ENCODE results near the gene ZMYM4.

DNA sequence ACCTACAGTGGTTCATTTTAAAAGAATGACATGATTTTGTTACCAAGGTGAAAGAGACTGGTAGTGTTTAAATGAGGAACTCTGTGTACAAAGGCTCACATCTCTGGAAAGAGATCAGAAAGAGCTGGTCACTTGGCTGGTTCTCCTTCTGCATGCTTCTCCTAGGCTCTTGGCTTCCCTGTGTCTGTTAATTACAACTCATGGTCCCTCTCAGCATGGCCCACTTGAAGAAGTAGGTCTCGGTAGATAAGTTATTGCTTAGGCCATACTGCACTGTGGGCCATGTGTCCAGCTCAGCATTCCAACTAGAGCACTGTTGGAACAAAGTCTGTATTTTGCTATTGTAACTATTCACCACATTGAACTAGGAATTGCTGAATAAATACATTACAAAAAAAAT, 197.6 kb downstream of the ZMYM4 start:
- TF ChIP-seq, protein P1, sequence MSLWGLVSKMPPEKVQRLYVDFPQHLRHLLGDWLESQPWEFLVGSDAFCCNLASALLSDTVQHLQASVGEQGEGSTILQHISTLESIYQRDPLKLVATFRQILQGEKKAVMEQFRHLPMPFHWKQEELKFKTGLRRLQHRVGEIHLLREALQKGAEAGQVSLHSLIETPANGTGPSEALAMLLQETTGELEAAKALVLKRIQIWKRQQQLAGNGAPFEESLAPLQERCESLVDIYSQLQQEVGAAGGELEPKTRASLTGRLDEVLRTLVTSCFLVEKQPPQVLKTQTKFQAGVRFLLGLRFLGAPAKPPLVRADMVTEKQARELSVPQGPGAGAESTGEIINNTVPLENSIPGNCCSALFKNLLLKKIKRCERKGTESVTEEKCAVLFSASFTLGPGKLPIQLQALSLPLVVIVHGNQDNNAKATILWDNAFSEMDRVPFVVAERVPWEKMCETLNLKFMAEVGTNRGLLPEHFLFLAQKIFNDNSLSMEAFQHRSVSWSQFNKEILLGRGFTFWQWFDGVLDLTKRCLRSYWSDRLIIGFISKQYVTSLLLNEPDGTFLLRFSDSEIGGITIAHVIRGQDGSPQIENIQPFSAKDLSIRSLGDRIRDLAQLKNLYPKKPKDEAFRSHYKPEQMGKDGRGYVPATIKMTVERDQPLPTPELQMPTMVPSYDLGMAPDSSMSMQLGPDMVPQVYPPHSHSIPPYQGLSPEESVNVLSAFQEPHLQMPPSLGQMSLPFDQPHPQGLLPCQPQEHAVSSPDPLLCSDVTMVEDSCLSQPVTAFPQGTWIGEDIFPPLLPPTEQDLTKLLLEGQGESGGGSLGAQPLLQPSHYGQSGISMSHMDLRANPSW (CRISPR knock-in tag; conservative IDR thresholded peaks at IDR 0.05; ENCODE audit: low read depth), result no peak
- TF ChIP-seq, protein P2, sequence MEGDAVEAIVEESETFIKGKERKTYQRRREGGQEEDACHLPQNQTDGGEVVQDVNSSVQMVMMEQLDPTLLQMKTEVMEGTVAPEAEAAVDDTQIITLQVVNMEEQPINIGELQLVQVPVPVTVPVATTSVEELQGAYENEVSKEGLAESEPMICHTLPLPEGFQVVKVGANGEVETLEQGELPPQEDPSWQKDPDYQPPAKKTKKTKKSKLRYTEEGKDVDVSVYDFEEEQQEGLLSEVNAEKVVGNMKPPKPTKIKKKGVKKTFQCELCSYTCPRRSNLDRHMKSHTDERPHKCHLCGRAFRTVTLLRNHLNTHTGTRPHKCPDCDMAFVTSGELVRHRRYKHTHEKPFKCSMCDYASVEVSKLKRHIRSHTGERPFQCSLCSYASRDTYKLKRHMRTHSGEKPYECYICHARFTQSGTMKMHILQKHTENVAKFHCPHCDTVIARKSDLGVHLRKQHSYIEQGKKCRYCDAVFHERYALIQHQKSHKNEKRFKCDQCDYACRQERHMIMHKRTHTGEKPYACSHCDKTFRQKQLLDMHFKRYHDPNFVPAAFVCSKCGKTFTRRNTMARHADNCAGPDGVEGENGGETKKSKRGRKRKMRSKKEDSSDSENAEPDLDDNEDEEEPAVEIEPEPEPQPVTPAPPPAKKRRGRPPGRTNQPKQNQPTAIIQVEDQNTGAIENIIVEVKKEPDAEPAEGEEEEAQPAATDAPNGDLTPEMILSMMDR (IDR thresholded peaks at IDR 0.05), result no peak
- TF ChIP-seq FOXK1 (CRISPR knock-in tag; IDR thresholded peaks at IDR 0.05) (no peak), ETV6 (CRISPR knock-in tag; IDR thresholded peaks at IDR 0.05) (no peak)
- TF ChIP-seq, protein P3, sequence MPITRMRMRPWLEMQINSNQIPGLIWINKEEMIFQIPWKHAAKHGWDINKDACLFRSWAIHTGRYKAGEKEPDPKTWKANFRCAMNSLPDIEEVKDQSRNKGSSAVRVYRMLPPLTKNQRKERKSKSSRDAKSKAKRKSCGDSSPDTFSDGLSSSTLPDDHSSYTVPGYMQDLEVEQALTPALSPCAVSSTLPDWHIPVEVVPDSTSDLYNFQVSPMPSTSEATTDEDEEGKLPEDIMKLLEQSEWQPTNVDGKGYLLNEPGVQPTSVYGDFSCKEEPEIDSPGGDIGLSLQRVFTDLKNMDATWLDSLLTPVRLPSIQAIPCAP (CRISPR knock-in tag; IDR thresholded peaks at IDR 0.05), result no peak

Data from WTC11 (cell line).